ENCODE data around the gene REEP3. TPM values are rescaled to one million over a fixed set of nuclear protein-coding genes. Genes with fewer than 3 reads are reported as not detected.
A peak's percentile ranks its signal among the peaks of the same experiment; 100 is the strongest.
"Not testable (repeated sequence)": the region's sequence is repeated elsewhere in the genome, so short reads cannot be mapped to it uniquely, and the experiment has no call there.

The REEP3 gene
- total RNA-seq, 6 experiments from 2014 or later: 66.0 to 83.2 (median 75.6) TPM

DNA sequence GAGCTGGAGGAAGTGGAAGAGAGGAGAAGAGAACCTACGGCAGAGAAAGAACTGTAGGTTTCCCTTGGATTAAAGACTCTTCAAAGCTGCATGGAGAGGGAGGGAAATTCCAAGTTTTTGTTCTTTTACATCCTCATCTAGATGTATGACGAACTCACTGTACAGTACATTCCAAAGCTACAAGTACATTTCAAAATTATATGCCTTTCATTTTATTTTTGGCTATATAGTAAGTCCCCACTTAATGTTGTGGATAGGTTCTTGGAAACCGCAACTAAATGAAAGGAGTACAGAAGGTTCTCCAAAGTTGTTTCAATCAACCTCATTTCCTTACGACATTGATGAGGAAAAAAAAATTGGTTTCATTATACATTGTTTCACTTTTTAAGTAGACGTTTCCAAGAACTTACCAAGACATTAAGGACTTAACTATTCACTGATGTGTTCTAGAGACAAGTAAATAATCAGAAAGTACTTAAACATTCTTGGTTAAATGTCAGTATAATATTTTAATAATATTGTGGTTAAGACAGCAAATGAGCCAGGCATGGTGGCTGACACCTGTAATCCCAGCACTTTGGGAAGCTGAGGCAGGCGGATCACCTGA lies 39.3 kb upstream of the REEP3 start:
- Mint-ChIP-seq H3K27me3 (ENCODE audit: insufficient read depth) (no peaks in the 10 kb centered on the region), H3K9me3 (no peaks in the 10 kb centered on the region), H3K4me3 (no peak overlapping the region), H3K4me1 (ENCODE audit: low read depth) (peaks cover 32% of the 10 kb centered on the region), H3K27ac (no peak overlapping the region), H3K36me3 (ENCODE audit: low read depth) (no peaks in the 10 kb centered on the region)
- TF ChIP-seq CTCF (IDR thresholded peaks at IDR 0.05): no peak
- DNase-seq: no peak

DNA sequence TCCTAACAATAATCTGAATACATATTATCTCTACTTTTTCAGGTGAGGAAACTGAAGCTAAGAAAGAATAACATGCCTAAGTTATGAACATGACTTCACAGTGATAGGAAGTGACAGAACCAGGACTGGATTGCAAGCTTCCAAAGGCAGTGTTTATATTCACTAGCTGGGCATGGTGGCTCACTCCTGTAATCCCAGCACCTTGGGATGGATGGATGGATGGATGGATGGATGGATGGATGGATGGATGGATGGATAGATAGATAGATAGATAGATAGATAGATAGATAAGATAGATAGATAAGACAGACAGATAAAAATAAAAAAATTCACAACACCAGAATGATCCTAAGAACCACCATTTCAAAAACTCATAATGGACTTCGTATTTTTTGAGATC lies 37.2 kb upstream of the REEP3 start:
- no peak for DNase-seq
- no peaks in the 10 kb centered on the region for H3K36me3 Mint-ChIP-seq (ENCODE audit: low read depth)
- TF ChIP-seq CTCF (IDR thresholded peaks at IDR 0.05): no peak
- H3K27me3 Mint-ChIP-seq (ENCODE audit: insufficient read depth): no peaks in the 10 kb centered on the region
- H3K4me3 Mint-ChIP-seq: no peak overlapping the region
- no peaks in the 10 kb centered on the region for H3K9me3 Mint-ChIP-seq
- H3K27ac Mint-ChIP-seq: no peak overlapping the region; the same call in 1 of the 2 replicates
- H3K4me1 Mint-ChIP-seq (ENCODE audit: low read depth): peaks cover 17% of the 10 kb centered on the region

GRCh38 chr10:63487990-63488389 lies 33.2 kb upstream of the REEP3 start:
- Mint-ChIP-seq H3K27ac (no peak overlapping the region), H3K4me1 (ENCODE audit: low read depth) (peaks cover 28% of the 10 kb centered on the region), H3K9me3 (no peaks in the 10 kb centered on the region), H3K27me3 (ENCODE audit: insufficient read depth) (no peaks in the 10 kb centered on the region; the same call in 1 of the 2 replicates), H3K4me3 (no peak overlapping the region), H3K36me3 (ENCODE audit: low read depth) (no peaks in the 10 kb centered on the region; the same call in 1 of the 2 replicates)
- DNase-seq: no peak
- TF ChIP-seq CTCF (IDR thresholded peaks at IDR 0.05): no peak

DNA sequence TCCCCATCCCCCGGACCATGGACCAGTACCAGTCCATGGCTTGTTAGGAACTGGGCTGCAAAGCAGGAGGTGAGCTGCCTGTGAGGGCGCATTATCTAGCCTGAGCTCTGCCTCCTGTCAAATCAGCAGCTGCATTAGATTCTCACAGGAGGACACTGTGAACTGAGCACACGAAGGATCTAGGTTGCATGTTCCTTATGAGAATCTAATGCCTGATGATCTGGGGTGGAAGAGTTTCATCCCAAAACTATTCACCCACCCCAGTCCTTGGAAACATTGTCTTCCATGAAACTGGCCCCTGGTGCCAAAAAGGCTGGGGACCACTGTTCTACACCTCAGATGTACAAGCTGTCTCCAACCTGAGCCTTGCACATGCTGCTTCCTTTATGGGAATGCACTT lies 31.4 kb upstream of the REEP3 start:
- DNase-seq: no peak
- TF ChIP-seq CTCF (IDR thresholded peaks at IDR 0.05): no peak
- Mint-ChIP-seq H3K4me1 (ENCODE audit: low read depth) (peaks cover 22% of the 10 kb centered on the region), H3K4me3 (no peak overlapping the region), H3K27me3 (ENCODE audit: insufficient read depth) (no peaks in the 10 kb centered on the region; the same call in 1 of the 2 replicates), H3K9me3 (no peaks in the 10 kb centered on the region), H3K27ac (no peak overlapping the region), H3K36me3 (ENCODE audit: low read depth) (peaks cover under 1% of the 10 kb centered on the region)

- Mint-ChIP-seq H3K27me3 (ENCODE audit: insufficient read depth) (no peaks in the 10 kb centered on the region; the same call in 1 of the 2 replicates), H3K9me3 (no peaks in the 10 kb centered on the region), H3K4me1 (ENCODE audit: low read depth) (peaks cover 27% of the 10 kb centered on the region), H3K36me3 (ENCODE audit: low read depth) (peaks cover 15% of the 10 kb centered on the region), H3K27ac (peak overlapping the region; percentile 92), H3K4me3 (peak overlapping the region; percentile 26)
- no peak for TF ChIP-seq CTCF (IDR thresholded peaks at IDR 0.05)
- DNase-seq: peak; percentile 54
These were observed 29.4 kb upstream of the REEP3 start for GRCh38 chr10:63491588-63492316.

- peaks cover 27% of the 10 kb centered on the region for H3K4me1 Mint-ChIP-seq (ENCODE audit: low read depth)
- H3K27ac Mint-ChIP-seq: peak overlapping the region; percentile 92
- H3K4me3 Mint-ChIP-seq: peak overlapping the region; percentile 26
- peak; percentile 49 for DNase-seq
- peaks cover 20% of the 10 kb centered on the region for H3K36me3 Mint-ChIP-seq (ENCODE audit: low read depth)
- H3K9me3 Mint-ChIP-seq; H3K27me3 Mint-ChIP-seq (ENCODE audit: insufficient read depth): not testable (repeated sequence)
These were observed 28.9 kb upstream of the REEP3 start for GRCh38 chr10:63492317-63492690.

All from HFFc6 (cell line).